Spinal cord (tissue), 10 donors: Measurements from ENCODE around the gene EMILIN1. TPM values are rescaled to one million over a fixed set of nuclear protein-coding genes. Genes with fewer than 3 reads are reported as not detected.

Source experiments
- DNase-seq, 6 donors: peaks; one replicate each; pipeline versions ENCODE4 v3.0.0 to v3.0.0-alpha.2; 2013 to 2015; ENCODE audit warnings: low spot score in 6 of 6, low read depth in 4 of 6
- H3K27ac ChIP-seq: one replicate; pipeline ENCODE4 v1.5.1; 2013; ENCODE audit warnings: low read depth, low read length, control low read depth
- H3K27me3 ChIP-seq: one replicate; pipeline ENCODE4 v1.6.1; 2013; ENCODE audit warnings: low read length; ENCODE audit not compliant: control insufficient read depth, insufficient read depth
- H3K36me3 ChIP-seq: one replicate; pipeline ENCODE4 v1.6.1; 2013; ENCODE audit warnings: low read length; ENCODE audit not compliant: control insufficient read depth, insufficient read depth
- H3K4me1 ChIP-seq: one replicate; pipeline ENCODE4 v1.6.1; 2013; ENCODE audit warnings: low read length; ENCODE audit not compliant: control insufficient read depth, insufficient read depth
- H3K4me3 ChIP-seq: one replicate; pipeline ENCODE4 v1.5.1; 2013; ENCODE audit warnings: low read depth, low read length, control low read depth
- H3K9me3 ChIP-seq: one replicate; pipeline ENCODE4 v1.6.1; 2013; ENCODE audit warnings: low read length; ENCODE audit not compliant: control insufficient read depth, insufficient read depth
- WGBS: methylation state at CpG from one replicate; pipeline ENCODE4 v1.1.5; 2013; ENCODE audit warnings: missing lambda C conversion rate; ENCODE audit not compliant: insufficient coverage; 5-methylcytosine and 5-hydroxymethylcytosine counted together
- polyA plus RNA-seq, 2 donors: library from polyadenylated mRNA; unstranded; fragments of 120-200 nt; gene quantifications; one replicate each; pipeline ENCODE4 v1.2.1, GENCODE V29; 2013; ENCODE audit not compliant: insufficient read length in 2 of 2
- total RNA-seq, 2 donors: library from RNA; depleted of rRNA in 1 of 2; stranded (reverse); fragments of 120-200 nt in 1 of 2; fragments of >200 nt in 1 of 2; gene quantifications; one replicate each; pipeline versions ENCODE4 v1.2.3 to v1.2.4, GENCODE V29; 2013 to 2014
- donor health status: healthy.

EMILIN1 gene
- total and polyA plus RNA-seq, 4 donors: 11.4 to 46.2 (median 18.6) TPM

DNA sequence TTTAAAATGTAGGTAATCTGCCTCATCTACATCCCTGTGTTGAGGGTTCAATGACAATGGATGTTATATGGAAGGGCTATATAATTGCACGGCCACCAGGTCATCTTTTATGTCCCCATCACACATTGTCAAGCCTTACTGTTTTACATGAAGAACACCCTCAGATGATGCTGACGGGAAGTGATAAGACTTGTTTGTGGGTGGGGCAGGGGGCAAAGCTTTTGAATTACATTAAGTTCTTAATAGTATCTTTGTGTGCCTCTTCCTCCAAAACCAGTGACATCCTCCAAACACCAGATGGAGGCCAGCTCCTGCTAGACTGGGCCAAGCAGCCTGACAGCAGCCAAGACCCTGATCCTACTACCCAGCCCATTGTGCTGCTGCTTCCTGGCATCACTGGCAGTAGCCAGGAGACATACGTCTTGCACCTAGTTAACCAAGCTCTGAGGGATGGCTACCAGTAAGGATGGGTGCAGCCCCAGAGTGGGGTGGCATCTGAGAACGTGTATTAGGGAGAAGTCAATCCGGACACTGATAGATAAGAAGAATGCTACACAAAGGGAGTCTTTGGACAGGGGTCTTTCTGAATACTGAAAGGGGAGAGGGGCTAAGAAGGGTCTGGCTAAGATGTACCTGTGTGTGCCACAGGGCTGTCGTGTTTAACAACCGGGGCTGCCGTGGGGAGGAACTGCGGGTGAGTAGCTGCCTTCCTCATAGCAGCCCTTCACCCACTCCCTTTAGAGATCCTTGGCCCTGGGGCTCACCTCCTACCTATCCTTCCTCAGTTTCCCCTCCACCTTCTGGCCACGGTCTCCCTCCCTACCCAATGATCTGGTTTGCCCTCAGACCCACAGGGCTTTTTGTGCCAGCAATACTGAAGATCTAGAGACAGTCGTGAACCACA, 50.5 kb downstream of the EMILIN1 start:
- H3K9me3 ChIP-seq: no peaks in the 10 kb centered on the region
- H3K4me1 ChIP-seq: peaks cover 24% of the 10 kb centered on the region
- H3K27ac ChIP-seq: no peak overlapping the region
- 81% methylated on average over 7 of the region's 11 CpGs for WGBS
- no peak for DNase-seq
- H3K27me3 ChIP-seq: no peaks in the 10 kb centered on the region
- H3K36me3 ChIP-seq: peaks cover 45% of the 10 kb centered on the region
- no peak overlapping the region for H3K4me3 ChIP-seq

DNA sequence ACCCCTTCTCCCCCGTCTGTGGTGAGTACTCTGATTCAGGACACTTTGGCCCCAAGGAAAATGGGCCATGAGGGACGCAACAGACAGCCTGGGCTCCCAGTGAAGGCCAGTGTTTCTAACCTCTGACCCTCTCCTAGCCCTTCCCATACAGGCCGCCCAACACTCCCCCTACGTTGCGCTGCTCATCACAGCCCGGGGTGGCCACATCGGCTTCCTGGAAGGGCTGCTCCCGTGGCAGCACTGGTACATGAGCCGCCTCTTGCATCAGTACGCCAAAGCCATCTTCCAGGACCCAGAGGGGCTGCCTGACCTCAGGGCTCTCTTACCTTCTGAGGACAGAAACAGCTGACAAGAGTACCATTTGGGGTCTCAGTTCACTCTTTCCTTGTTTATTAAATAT, 52.0 kb downstream of the EMILIN1 start:
- peaks cover 28% of the 10 kb centered on the region for H3K4me1 ChIP-seq
- 94% methylated on average over 10 of the region's 10 CpGs for WGBS
- H3K9me3 ChIP-seq: no peaks in the 10 kb centered on the region
- no peak overlapping the region for H3K27ac ChIP-seq
- peaks cover 45% of the 10 kb centered on the region for H3K36me3 ChIP-seq
- H3K27me3 ChIP-seq: no peaks in the 10 kb centered on the region
- H3K4me3 ChIP-seq: no peak overlapping the region
- DNase-seq: no peak

DNA sequence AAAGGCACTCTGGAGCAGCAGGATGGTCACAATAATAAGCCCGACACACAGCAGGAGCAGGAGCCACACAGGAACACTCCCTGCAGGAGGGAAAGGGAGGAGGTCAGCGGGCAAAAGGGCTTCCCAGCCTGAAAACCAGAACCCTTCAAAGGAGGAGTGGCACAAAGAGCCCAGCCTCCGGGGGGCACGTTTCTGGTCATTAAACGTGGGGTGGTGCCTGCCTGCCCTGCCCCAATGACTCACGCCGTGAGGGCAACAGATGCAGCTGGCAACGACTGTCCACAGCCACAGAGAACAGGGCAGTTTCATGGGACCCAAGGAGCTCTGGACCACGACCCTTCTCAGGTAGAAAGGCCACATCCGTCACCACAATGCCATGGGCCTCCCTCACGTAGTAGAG, 53.0 kb downstream of the EMILIN1 start:
- 92% methylated on average over 10 of the region's 11 CpGs for WGBS
- Histone ChIP-seq H3K27me3 (no peaks in the 10 kb centered on the region), H3K36me3 (peaks cover 45% of the 10 kb centered on the region), H3K4me1 (peaks cover 28% of the 10 kb centered on the region), H3K27ac (no peak overlapping the region), H3K4me3 (no peak overlapping the region), H3K9me3 (no peaks in the 10 kb centered on the region)
- DNase-seq: no peak

DNA sequence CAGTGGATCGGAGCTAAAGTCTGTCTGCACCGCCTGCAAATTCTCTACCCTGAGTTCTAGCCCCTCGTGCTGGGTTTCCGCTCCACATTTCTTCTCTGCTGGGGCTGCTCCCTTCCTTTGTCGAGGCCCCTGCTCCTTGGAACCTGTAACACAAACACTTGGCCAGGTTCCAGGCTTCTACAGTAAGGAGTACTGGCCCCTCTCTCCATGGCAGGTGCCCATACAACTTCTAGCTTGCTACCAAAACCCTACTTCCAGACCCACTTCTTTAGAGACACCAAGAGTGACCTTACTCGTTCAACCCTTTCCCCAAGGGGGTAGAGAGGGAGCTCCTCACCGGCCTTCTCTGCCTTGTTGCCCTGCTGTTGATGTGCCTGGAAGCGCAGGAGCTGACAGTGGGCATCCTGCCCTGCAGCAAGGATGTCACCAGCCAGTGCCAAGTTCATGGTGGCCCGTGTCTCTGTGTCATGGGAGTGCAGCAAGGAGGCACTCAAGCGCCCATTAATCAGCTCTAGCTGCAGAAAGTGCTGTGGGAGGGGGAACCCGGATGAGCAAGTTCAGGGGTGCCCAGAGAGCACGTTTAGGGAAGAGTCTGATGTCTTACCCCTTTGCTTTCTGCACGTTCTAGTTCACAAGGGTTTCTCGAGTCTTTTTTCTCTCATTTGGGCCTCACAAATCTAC, 54.9 kb downstream of the EMILIN1 start:
- peaks cover 28% of the 10 kb centered on the region for H3K4me1 ChIP-seq
- no peaks in the 10 kb centered on the region for H3K9me3 ChIP-seq
- peaks cover 41% of the 10 kb centered on the region for H3K36me3 ChIP-seq
- no peak overlapping the region for H3K27ac ChIP-seq
- no peaks in the 10 kb centered on the region for H3K27me3 ChIP-seq
- WGBS: 42% methylated on average over 11 of the region's 14 CpGs
- no peak for DNase-seq
- H3K4me3 ChIP-seq: peak overlapping the region; percentile 85

DNA sequence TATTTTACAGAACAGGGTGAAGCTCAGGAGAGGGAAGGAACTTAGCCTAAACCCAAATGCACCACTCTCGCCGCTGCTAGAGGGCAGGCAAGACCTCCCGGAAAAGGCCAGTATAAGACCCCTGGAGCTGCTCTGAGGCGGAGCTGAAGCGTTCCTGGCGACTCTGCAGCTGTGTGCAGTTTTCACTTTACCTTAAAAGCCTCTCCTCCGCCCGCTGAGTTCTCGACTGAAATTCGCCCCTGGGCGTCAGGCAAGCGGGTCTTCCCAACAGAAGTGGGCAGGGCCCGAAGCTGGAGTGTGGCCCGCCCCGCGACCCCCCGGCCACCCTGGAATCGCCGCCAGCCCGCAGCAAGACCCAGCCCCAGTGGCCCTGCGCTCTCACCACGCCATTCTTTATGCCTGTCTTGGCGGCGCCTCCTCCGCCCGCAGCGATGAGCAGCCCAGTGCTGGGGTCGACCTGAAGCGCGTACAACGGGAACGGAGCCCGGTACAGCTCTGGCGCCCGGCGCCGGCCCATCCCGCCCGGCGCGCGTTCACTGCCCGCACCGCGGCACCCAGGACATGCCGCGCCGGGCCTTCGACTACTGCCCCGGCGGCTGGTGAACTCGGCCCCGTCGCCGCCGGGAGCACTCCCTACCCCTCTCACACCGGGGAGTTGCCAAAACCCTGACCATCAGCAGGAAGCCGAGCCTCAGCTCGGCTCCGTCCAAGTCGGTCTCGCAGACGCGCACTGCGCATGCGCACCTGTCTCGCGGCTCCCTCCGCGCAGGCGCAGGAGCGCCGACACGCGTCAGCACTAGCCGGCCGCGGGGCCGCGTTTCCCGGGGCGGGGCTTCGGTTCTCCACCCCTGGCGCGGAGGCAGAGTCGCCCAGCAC, 55.7 kb downstream of the EMILIN1 start, which contains the start of gene PREB:
Gene PREB, minus strand, starts transcription at position 732 of the 876 bp plus-strand sequence. Its CDS starts 215 bp downstream, at position 517.
- WGBS: under 1% methylated on average over 86 of the region's 86 CpGs
- DNase-seq: peak; percentile 93 to 99 (median 96)
- H3K27ac ChIP-seq: peak within 1 kb of the TSS; percentile 83

DNA sequence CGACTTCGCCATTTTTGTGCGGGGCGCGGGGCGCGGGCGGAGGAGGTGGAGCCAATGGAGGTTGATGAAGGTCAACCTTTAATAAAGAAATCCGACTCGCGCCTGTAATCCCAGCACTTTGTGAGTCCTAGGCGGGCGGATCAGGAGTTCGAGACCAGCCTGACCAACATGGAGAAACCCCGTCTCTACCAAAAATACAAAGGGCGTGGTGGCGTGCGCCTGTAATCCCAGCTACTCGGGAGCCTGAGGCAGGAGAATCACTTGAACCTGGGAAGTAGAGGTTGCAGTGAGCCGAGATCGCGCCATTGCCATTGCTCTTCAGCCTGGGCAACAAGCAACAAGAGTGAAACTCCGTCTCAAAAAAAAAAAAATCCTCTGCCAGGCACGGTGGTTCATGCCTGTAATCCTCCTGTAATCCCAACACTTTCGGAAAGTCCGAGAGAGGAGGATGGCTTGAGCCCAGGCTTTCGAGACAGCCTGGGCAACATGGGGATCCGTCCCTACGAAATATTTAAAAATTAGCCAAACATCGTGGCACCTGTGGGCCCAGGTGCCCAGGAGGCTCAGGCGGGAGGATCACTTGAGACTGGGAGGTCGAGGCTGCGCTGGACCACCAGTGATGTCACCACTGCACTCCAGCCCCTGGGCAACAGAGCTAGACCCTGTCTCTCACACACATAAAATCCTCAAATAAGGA, 56.5 kb downstream of the EMILIN1 start:
- H3K27ac ChIP-seq: peak overlapping the region; percentile 83
- peaks cover 28% of the 10 kb centered on the region for H3K4me1 ChIP-seq
- H3K36me3 ChIP-seq: peaks cover 30% of the 10 kb centered on the region
- peak overlapping the region; percentile 85 for H3K4me3 ChIP-seq
- no peaks in the 10 kb centered on the region for H3K27me3 ChIP-seq
- H3K9me3 ChIP-seq: no peaks in the 10 kb centered on the region
- 54% methylated on average over 33 of the region's 33 CpGs for WGBS
- DNase-seq: no peak

More for the DNA sequence above, 55.7 kb downstream of the EMILIN1 start, which contains the start of gene PREB:
- Histone ChIP-seq H3K9me3 (no peaks in the 10 kb centered on the region), H3K4me1 (peaks cover 28% of the 10 kb centered on the region), H3K36me3 (peaks cover 38% of the 10 kb centered on the region), H3K4me3 (peak within 1 kb of the TSS; percentile 85), H3K27me3 (no peaks in the 10 kb centered on the region)

DNA sequence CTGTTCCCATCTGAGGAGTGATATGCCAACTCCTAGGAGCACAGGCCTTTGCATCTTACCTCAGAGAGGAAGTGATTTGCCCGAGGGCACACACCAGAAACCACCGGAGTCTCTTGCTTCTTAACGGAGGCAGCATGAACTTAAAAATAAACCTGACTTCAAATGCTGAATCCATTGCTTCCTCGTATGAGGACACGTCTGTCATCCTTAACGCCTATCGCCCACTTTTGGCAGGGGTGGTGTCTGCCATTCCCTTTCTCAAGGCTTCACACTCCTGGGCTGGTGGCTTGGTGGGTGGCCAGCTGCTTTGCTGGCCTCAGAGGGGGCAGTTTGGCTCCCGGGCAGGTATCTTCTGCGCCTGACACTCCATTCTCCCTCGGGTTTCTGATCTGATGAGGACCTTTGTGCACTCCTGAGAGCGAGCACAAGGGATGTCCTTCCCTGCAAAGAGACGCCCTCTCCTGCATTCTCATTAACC, 57.1 kb downstream of the EMILIN1 start:
- no peak overlapping the region for H3K4me3 ChIP-seq
- peaks cover 28% of the 10 kb centered on the region for H3K4me1 ChIP-seq
- no peaks in the 10 kb centered on the region for H3K27me3 ChIP-seq
- no peak overlapping the region for H3K27ac ChIP-seq
- H3K36me3 ChIP-seq: peaks cover 24% of the 10 kb centered on the region
- 94% methylated on average over 12 of the region's 12 CpGs for WGBS
- DNase-seq: no peak
- no peaks in the 10 kb centered on the region for H3K9me3 ChIP-seq
